GM12865 (cell line): Measurements from ENCODE around the gene SOCS7.
"Not testable (repeated sequence)": the region's sequence is repeated elsewhere in the genome, so short reads cannot be mapped to it uniquely, and the experiment has no call there.

Source experiments
- DNase-seq: peaks from one replicate; pipeline ENCODE4 v3.0.0; 2010; ENCODE audit warnings: low read depth
- H3K4me3 ChIP-seq: 2 replicates; pipeline ENCODE4 v1.5.1; 2011; ENCODE audit warnings: mild to moderate bottlenecking, low read depth, low read length, control low read depth
- TF ChIP-seq, protein P1 (sequence below): IDR thresholded peaks from 2 replicates; pipeline ENCODE4 v1.5.1; 2011; ENCODE audit warnings: low read length, control low read depth, low read depth, inconsistent platforms; ENCODE audit not compliant: insufficient read depth; ENCODE audit errors: missing control alignments

The SOCS7 gene

DNA sequence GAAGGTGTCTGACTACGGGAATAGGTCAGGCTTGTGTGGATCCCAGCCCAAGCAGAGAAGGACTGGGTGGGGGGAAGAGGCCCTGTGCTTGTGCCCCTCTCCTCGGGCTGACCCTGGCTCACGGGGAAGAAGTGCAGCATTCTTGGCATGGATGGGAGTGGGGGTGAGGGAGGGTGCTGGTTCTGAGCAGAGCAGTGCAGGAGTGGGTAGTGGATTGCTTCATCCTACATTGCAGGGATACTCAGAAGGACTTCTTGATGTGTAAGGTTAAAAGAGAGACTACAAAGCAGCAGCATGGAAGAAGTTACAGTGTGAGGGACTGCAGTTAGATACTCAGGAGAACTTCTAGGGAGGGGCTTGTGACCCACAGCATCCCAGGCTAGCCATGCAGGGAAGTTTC is 78.7 kb downstream of the SOCS7 start:
- TF ChIP-seq, protein P1, sequence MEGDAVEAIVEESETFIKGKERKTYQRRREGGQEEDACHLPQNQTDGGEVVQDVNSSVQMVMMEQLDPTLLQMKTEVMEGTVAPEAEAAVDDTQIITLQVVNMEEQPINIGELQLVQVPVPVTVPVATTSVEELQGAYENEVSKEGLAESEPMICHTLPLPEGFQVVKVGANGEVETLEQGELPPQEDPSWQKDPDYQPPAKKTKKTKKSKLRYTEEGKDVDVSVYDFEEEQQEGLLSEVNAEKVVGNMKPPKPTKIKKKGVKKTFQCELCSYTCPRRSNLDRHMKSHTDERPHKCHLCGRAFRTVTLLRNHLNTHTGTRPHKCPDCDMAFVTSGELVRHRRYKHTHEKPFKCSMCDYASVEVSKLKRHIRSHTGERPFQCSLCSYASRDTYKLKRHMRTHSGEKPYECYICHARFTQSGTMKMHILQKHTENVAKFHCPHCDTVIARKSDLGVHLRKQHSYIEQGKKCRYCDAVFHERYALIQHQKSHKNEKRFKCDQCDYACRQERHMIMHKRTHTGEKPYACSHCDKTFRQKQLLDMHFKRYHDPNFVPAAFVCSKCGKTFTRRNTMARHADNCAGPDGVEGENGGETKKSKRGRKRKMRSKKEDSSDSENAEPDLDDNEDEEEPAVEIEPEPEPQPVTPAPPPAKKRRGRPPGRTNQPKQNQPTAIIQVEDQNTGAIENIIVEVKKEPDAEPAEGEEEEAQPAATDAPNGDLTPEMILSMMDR, result no peak
- H3K4me3 ChIP-seq, result no peak overlapping the region
- DNase-seq, result no peak

GRCh38 chr17:38430822-38431221 is 79.2 kb downstream of the SOCS7 start:
- TF ChIP-seq, protein P1, result no peak
- no peak overlapping the region for H3K4me3 ChIP-seq
- no peak for DNase-seq

- DNase-seq, result no peak
- TF ChIP-seq, protein P1, result no peak
Observed at GRCh38 chr17:38431346-38432145, 79.9 kb downstream of the SOCS7 start.

DNA sequence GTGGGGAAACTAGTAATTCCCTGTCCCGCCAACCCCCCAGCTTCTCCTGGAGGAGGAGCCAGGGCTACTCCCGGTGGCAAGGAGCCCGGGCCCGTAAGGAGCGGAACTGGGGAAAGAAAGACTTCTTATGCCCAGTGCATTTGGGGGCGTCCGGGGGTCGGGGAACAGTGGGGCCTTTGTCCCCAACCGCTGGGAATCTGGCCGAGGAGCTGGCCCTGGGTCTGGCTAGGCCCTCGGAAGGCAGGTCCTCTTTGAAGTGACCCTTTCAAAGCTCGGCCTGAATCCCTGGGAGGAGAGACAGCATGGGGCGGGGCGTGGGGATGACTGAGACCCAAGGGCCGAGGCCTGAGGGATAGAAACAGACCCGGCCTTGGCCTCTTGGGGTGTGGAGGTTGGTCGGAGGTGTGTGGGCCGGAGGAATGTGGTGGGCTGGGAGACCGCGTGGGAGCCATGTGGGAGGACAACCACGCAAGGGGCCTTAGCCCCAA is 82.6 kb downstream of the SOCS7 start:
- no peak for DNase-seq
- TF ChIP-seq, protein P1, result no peak

More at GRCh38 chr17:38431346-38432145, 79.9 kb downstream of the SOCS7 start:
- no peak overlapping the region for H3K4me3 ChIP-seq

GRCh38 chr17:38435795-38436194 is 84.2 kb downstream of the SOCS7 start:
- no peak overlapping the region for H3K4me3 ChIP-seq
- TF ChIP-seq, protein P1, result no peak
- no peak for DNase-seq

More for the DNA sequence above, 82.6 kb downstream of the SOCS7 start:
- no peak overlapping the region for H3K4me3 ChIP-seq

DNA sequence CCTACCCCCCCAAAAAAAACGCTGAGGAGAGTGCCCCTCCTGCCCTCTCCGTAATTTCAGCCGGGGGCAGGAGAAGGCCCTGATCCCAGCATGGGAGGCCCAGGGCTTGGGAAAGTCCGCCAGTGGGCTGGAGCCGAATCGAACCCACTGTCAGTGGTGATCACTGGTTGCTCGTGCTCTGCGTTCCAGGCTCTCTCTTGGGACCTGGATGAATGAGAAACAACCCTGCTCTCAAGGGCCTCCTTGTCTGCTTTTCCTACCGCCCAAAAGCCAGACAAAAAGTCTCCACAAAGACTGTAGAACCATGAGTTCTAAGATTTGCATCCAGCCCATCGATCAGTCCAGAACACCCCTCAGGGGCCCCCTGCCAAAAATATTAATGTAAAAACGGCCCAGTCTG is 84.7 kb downstream of the SOCS7 start:
- TF ChIP-seq, protein P1, result no peak
- no peak for DNase-seq
- no peak overlapping the region for H3K4me3 ChIP-seq

GRCh38 chr17:38437313-38437712 is 85.7 kb downstream of the SOCS7 start:
- DNase-seq, H3K4me3 ChIP-seq: not testable (repeated sequence)
